CD14-positive monocyte (primary cell): Measurements from ENCODE around the gene ETFB. TPM values are rescaled to one million over a fixed set of nuclear protein-coding genes. Genes with fewer than 3 reads are reported as not detected.

Experiments used
- DNase-seq, 3 donors: peaks; one replicate each; pipeline ENCODE4 v3.0.0-alpha.2; 2011 to 2022
- H2AFZ ChIP-seq: 2 replicates; pipeline ENCODE4 v1.6.0; 2012; ENCODE audit warnings: mild to moderate bottlenecking, low read depth, low read length, inconsistent platforms; ENCODE audit not compliant: insufficient read depth, poor library complexity, severe bottlenecking
- H3K27ac ChIP-seq, 2 donors: 1 replicate in 1 of 2; 2 replicates in 1 of 2; pipeline ENCODE4 v1.5.1; 2012 to 2013; ENCODE audit warnings: low read length in 2 of 2, control low read depth in 1 of 2, inconsistent platforms in 1 of 2, low read depth in 1 of 2, mild to moderate bottlenecking in 1 of 2
- H3K27me3 ChIP-seq, 2 donors: one replicate each; pipeline versions ENCODE4 v1.6.0 to v1.6.1; 2011 to 2013; ENCODE audit warnings: low read length in 2 of 2; ENCODE audit not compliant: control insufficient read depth in 2 of 2, insufficient read depth in 2 of 2
- H3K36me3 ChIP-seq, 2 donors: replicated peaks in 1 of 2; 1 replicate in 1 of 2; 2 replicates in 1 of 2; pipeline versions ENCODE4 v1.5.1 to v1.6.1; 2012 to 2013; ENCODE audit warnings: low read length in 2 of 2, control low read depth in 1 of 2, inconsistent platforms in 1 of 2, mild to moderate bottlenecking in 1 of 2; ENCODE audit not compliant: insufficient read depth in 2 of 2, control insufficient read depth in 1 of 2
- H3K4me1 ChIP-seq, 2 donors: 1 replicate in 1 of 2; 2 replicates in 1 of 2; pipeline versions ENCODE4 v1.5.1 to v1.6.1; 2012 to 2013; ENCODE audit warnings: low read length in 2 of 2, control low read depth in 1 of 2, inconsistent platforms in 1 of 2, mild to moderate bottlenecking in 1 of 2, moderate library complexity in 1 of 2; ENCODE audit not compliant: insufficient read depth in 2 of 2, control insufficient read depth in 1 of 2
- H3K4me2 ChIP-seq: replicated peaks from 2 replicates; pipeline ENCODE3; 2012; ENCODE audit warnings: low read length, moderate library complexity, mild to moderate bottlenecking; ENCODE audit not compliant: poor library complexity, severe bottlenecking; ENCODE audit errors: extremely low read depth
- H3K4me3 ChIP-seq, 3 experiments: fragments of 200-600 bp in 1 of 3; sonication (generic) in 1 of 3; replicated peaks in 1 of 3; 1 replicate in 2 of 3; 2 replicates in 1 of 3; pipeline ENCODE4 v1.5.1; 2011 to 2013; ENCODE audit warnings: low read length in 3 of 3, mild to moderate bottlenecking in 3 of 3, control low read depth in 2 of 3, low read depth in 2 of 3, inconsistent platforms in 1 of 3, moderate library complexity in 1 of 3
- H3K79me2 ChIP-seq: 2 replicates; pipeline ENCODE4 v1.6.0; 2012; ENCODE audit warnings: mild to moderate bottlenecking, control low read depth, inconsistent platforms, low read length, moderate library complexity; ENCODE audit not compliant: insufficient read depth
- H3K9ac ChIP-seq: 2 replicates; pipeline ENCODE4 v1.6.0; 2017; ENCODE audit warnings: low read length, mild to moderate bottlenecking; ENCODE audit not compliant: insufficient read depth, poor library complexity, severe bottlenecking
- H3K9me3 ChIP-seq, 2 donors: replicated peaks in 1 of 2; 1 replicate in 1 of 2; 2 replicates in 1 of 2; pipeline versions ENCODE4 v1.5.1 to v1.6.1; 2012 to 2013; ENCODE audit warnings: low read length in 2 of 2, control low read depth in 1 of 2; ENCODE audit not compliant: control insufficient read depth in 1 of 2, insufficient read depth in 1 of 2
- H4K20me1 ChIP-seq: 2 replicates; pipeline ENCODE4 v1.6.0; 2012; ENCODE audit warnings: mild to moderate bottlenecking, low read length, control low read depth, moderate library complexity; ENCODE audit not compliant: insufficient read depth
- H3K27ac Mint-ChIP-seq, 7 donors: one replicate each; pipeline ENCODE4 v1.8.0; 2020; ENCODE audit warnings: mild to moderate bottlenecking in 7 of 7, mixed read lengths in 7 of 7, moderate library complexity in 6 of 7, inconsistent platforms in 2 of 7
- H3K27me3 Mint-ChIP-seq, 3 donors: one replicate each; pipeline ENCODE4 v1.8.0; 2021 to 2022; ENCODE audit warnings: low read depth in 3 of 3, mild to moderate bottlenecking in 3 of 3, mixed read lengths in 3 of 3, moderate library complexity in 3 of 3, inconsistent platforms in 1 of 3
- H3K36me3 Mint-ChIP-seq, 2 donors: one replicate each; pipeline ENCODE4 v1.8.0; 2020; ENCODE audit warnings: mixed read lengths in 2 of 2, inconsistent platforms in 1 of 2, mild to moderate bottlenecking in 1 of 2
- H3K4me1 Mint-ChIP-seq: one replicate; pipeline ENCODE4 v1.8.0; 2020; ENCODE audit warnings: mild to moderate bottlenecking, mixed read lengths
- H3K4me3 Mint-ChIP-seq, 2 donors: one replicate each; pipeline ENCODE4 v1.8.0; 2020; ENCODE audit warnings: mild to moderate bottlenecking in 2 of 2, mixed read lengths in 2 of 2, moderate library complexity in 1 of 2
- H3K9me3 Mint-ChIP-seq, 7 donors: one replicate each; pipeline ENCODE4 v1.8.0; 2020 to 2022; ENCODE audit warnings: mixed read lengths in 7 of 7, mild to moderate bottlenecking in 6 of 7, moderate library complexity in 6 of 7, inconsistent platforms in 2 of 7
- WGBS: methylation state at CpG from one replicate; pipeline ENCODE4 v1.1.5; 2013; ENCODE audit warnings: missing lambda C conversion rate; ENCODE audit not compliant: insufficient coverage; 5-methylcytosine and 5-hydroxymethylcytosine counted together
- intact Hi-C, 2 donors: fragments of 100-400 bp; cut with micrococcal nuclease; formaldehyde crosslinking; loops; one replicate each; pipeline versions ENCODE4 v1.15.0 to v1.15.1; 2023
- polyA plus RNA-seq, 3 donors: library from polyadenylated mRNA; depleted of rRNA in 1 of 3; unstranded in 2 of 3; stranded (reverse) in 1 of 3; fragments of 300-500 nt in 2 of 3; fragments of >200 nt in 1 of 3; fragmentation: Illumina TruSeq in 2 of 3; gene quantifications; 1 replicate in 2 of 3; 2 replicates in 1 of 3; pipeline ENCODE4 v1.2.3, GENCODE V29; 2012 to 2021
- TF ChIP-seq, protein P1 (sequence below): fragments of 200-600 bp; IDR thresholded peaks from one replicate; pipeline ENCODE4 v1.8.0; 2022; ENCODE audit warnings: antibody characterized with exemption, mild to moderate bottlenecking

The ETFB gene
- polyA plus RNA-seq, 3 donors: 51.0 to 72.1 (median 63.0) TPM

DNA sequence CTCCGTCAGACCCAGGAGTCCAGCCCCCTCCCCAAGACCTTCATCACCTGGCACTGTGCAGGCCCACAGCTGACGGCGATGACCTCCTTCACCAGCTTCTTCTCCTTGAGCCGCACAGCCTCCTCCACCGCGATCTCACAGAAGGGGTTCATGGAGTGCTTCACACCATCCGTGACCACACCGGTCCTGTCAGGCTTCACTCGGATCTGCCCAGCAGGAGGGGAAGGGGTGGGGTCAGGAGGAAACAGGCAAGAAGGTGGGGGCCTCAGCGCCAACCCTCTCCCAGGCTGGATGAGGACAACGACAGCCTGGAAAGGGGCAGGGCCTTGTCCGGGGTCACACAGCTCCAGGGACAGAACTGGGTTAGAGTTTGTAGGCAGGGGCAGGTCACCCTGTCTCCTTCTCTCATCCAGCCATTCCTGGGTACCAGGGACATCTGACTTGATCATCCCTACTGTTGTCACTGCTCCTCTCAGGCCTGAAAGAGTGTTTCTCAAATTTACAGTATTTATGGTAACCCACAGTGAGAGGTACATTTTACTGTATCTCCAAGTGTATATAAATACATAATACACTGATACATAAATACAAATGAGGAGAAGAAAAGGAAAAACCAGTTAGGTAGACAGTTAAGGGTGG lies 12.0 kb downstream of the ETFB start:
- Mint-ChIP-seq H3K4me1 (peaks cover 2% of the 10 kb centered on the region), H3K4me3 (no peak overlapping the region), H3K27ac (no peak overlapping the region), H3K36me3 (peaks cover 47 to 62% of the 10 kb centered on the region in 2 donors), H3K9me3 (no peaks in the 10 kb centered on the region), H3K27me3 (peaks cover 0 to 2% (median 2%) of the 10 kb centered on the region in 3 donors)
- Histone ChIP-seq H3K9me3 (no peaks in the 10 kb centered on the region), H3K9ac (no peak overlapping the region), H3K4me2 (no peak overlapping the region), H3K27me3 (no peaks in the 10 kb centered on the region), H3K4me1 (no peaks in the 10 kb centered on the region), H3K4me3 (no peak overlapping the region), H2AFZ (no peak overlapping the region), H3K36me3 (peaks cover 38 to 49% of the 10 kb centered on the region in 2 donors), H3K27ac (no peak overlapping the region), H4K20me1 (no peaks in the 10 kb centered on the region), H3K79me2 (peaks cover 5% of the 10 kb centered on the region)
- intact Hi-C loops: no loop called here
- DNase-seq: no peak
- TF ChIP-seq, protein P1, sequence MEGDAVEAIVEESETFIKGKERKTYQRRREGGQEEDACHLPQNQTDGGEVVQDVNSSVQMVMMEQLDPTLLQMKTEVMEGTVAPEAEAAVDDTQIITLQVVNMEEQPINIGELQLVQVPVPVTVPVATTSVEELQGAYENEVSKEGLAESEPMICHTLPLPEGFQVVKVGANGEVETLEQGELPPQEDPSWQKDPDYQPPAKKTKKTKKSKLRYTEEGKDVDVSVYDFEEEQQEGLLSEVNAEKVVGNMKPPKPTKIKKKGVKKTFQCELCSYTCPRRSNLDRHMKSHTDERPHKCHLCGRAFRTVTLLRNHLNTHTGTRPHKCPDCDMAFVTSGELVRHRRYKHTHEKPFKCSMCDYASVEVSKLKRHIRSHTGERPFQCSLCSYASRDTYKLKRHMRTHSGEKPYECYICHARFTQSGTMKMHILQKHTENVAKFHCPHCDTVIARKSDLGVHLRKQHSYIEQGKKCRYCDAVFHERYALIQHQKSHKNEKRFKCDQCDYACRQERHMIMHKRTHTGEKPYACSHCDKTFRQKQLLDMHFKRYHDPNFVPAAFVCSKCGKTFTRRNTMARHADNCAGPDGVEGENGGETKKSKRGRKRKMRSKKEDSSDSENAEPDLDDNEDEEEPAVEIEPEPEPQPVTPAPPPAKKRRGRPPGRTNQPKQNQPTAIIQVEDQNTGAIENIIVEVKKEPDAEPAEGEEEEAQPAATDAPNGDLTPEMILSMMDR: no peak
- 95% methylated on average over 8 of the region's 12 CpGs for WGBS

DNA sequence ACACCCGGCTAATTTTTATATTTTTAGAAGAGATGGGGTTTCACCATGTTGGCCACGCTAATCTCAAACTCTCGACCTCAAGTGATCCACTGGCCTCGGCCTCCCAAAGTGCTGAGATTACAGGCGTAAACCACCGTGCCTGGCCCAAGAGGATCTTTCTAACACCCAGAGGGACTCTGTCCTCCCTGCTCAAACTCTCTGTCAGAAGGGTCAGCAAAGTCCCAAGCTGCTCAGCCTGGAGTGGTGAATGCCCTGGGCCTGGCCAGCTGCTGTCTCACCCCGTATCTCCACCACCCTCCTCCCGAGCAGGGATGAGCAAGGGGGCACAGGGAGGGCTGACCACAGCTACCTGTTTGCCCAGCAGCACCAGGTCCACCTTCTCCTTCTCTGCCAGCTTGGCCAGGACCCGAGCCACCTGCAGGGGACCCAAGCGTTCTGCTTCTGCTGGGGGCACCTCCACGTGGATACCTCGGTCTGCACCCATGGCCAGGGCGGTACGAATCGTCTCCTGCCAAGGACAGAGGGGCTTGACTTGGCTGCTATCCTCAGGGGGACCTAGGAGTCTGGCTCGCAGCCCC lies 13.3 kb downstream of the ETFB start:
- H3K4me1 ChIP-seq: no peaks in the 10 kb centered on the region
- H2AFZ ChIP-seq: no peak overlapping the region
- no peaks in the 10 kb centered on the region for H4K20me1 ChIP-seq
- H3K36me3 ChIP-seq: peaks cover 45 to 58% of the 10 kb centered on the region in 2 donors
- Mint-ChIP-seq H3K27me3 (peaks cover 0 to 2% (median 2%) of the 10 kb centered on the region in 3 donors), H3K36me3 (peaks cover 50 to 61% of the 10 kb centered on the region in 2 donors), H3K9me3 (no peaks in the 10 kb centered on the region), H3K4me1 (peaks cover 2% of the 10 kb centered on the region), H3K4me3 (no peak overlapping the region), H3K27ac (no peak overlapping the region)
- intact Hi-C loops: no loop called here
- DNase-seq: no peak
- no peaks in the 10 kb centered on the region for H3K9me3 ChIP-seq
- H3K79me2 ChIP-seq: peaks cover 5% of the 10 kb centered on the region
- H3K27me3 ChIP-seq: no peaks in the 10 kb centered on the region
- TF ChIP-seq, protein P1: no peak
- H3K4me2 ChIP-seq: no peak overlapping the region
- H3K9ac ChIP-seq: no peak overlapping the region
- H3K4me3 ChIP-seq: no peak overlapping the region
- WGBS: 98% methylated on average over 6 of the region's 16 CpGs
- no peak overlapping the region for H3K27ac ChIP-seq
